Panc1 (cell line): Measurements from ENCODE around the gene FAS. TPM values are rescaled to one million over a fixed set of nuclear protein-coding genes. Genes with fewer than 3 reads are reported as not detected.

Source experiments
- ATAC-seq: fragments of 200-7000 bp; cut with Tn5 transposase; 2 replicates; pipeline ENCODE4 v1.9.1; 2020; ENCODE audit warnings: mild to moderate bottlenecking, moderate library complexity
- BruUV-seq: library from RNA; stranded (reverse); fragments of 400-500 nt; replicated peaks from 2 replicates; lab custom pipeline; 2021; lab: Mats Ljungman, UMichigan
- CTCF ChIA-PET: fragments of 300-600 bp; sonication (Branson Sonifier 250); formaldehyde crosslinking; loops from one replicate; lab custom pipeline; 2022; ENCODE audit warnings: antibody characterized with exemption; lab: Charles Lee
- POLR2A ChIA-PET: fragments of 300-600 bp; sonication (Branson Sonifier 250); formaldehyde crosslinking; loops from one replicate; lab custom pipeline; 2022; ENCODE audit warnings: antibody characterized with exemption; lab: Charles Lee
- DNase-seq: peaks from one replicate; pipeline ENCODE4 v3.0.0-alpha.2; 2010; ENCODE audit warnings: low read depth, low spot score
- H3K27ac ChIP-seq: 2 replicates; pipeline ENCODE4 v1.5.1; 2011; ENCODE audit warnings: mild to moderate bottlenecking, low read length, inconsistent platforms
- H3K27me3 ChIP-seq: fragments of 200-500 bp; sonication (Bioruptor generic); 2 replicates; pipeline ENCODE4 v1.6.0; 2014; ENCODE audit warnings: low read length, inconsistent platforms; ENCODE audit not compliant: control insufficient read depth, insufficient read depth
- H3K36me3 ChIP-seq: fragments of 200-500 bp; sonication (Bioruptor generic); 2 replicates; pipeline ENCODE4 v1.5.1; 2014; ENCODE audit warnings: inconsistent platforms, mild to moderate bottlenecking, low read length, moderate library complexity; ENCODE audit not compliant: control insufficient read depth, insufficient read depth
- H3K4me1 ChIP-seq: 2 replicates; pipeline ENCODE4 v1.5.1; 2011; ENCODE audit warnings: inconsistent platforms, mild to moderate bottlenecking, low read length, moderate library complexity; ENCODE audit not compliant: control insufficient read depth, insufficient read depth
- H3K4me3 ChIP-seq, 2 experiments: 2 replicates each; pipeline ENCODE4 v1.5.1; 2011 to 2012; ENCODE audit warnings: low read depth in 2 of 2, low read length in 2 of 2, mild to moderate bottlenecking in 2 of 2, inconsistent platforms in 1 of 2, moderate library complexity in 1 of 2
- H3K9me3 ChIP-seq: fragments of 200-500 bp; sonication (Bioruptor generic); 2 replicates; pipeline ENCODE4 v1.5.1; 2014; ENCODE audit warnings: low read depth, mild to moderate bottlenecking, inconsistent platforms, low read length, moderate library complexity; ENCODE audit not compliant: control insufficient read depth, insufficient read depth
- CTCF ChIP-seq: fragments of 450-650 bp; IDR thresholded peaks from 2 replicates; pipeline ENCODE4 v1.5.1; 2017; ENCODE audit warnings: mild to moderate bottlenecking
- POLR2AphosphoS5 ChIP-seq: IDR thresholded peaks from 2 replicates; pipeline ENCODE4 v1.6.1; 2012; ENCODE audit warnings: mild to moderate bottlenecking, low read depth, low read length, moderate library complexity
- REST ChIP-seq, 2 experiments: IDR thresholded peaks; 2 replicates each; pipeline ENCODE4 v1.6.1; 2011 to 2012; ENCODE audit warnings: low read depth in 2 of 2, control low read depth in 1 of 2, low read length in 1 of 2, mild to moderate bottlenecking in 1 of 2, moderate library complexity in 1 of 2; ENCODE audit not compliant: insufficient read depth in 1 of 2
- SIN3A ChIP-seq: IDR thresholded peaks from 2 replicates; pipeline ENCODE4 v1.6.1; 2012; ENCODE audit warnings: low read depth, mild to moderate bottlenecking, low read length, moderate library complexity, borderline replicate concordance; ENCODE audit not compliant: insufficient read depth
- TCF7L2 ChIP-seq: IDR thresholded peaks from 2 replicates; pipeline ENCODE4 v1.6.1; 2011; ENCODE audit warnings: mild to moderate bottlenecking, low read depth, low read length, inconsistent platforms
- in situ Hi-C: cut with HindIII; loops from 2 replicates; pipeline ENCODE4 v1.10.0; 2016; ENCODE audit warnings: low sequenced_read_pairs, low pct_unique_long_range_greater_than_20kb
- intact Hi-C: fragments of 100-400 bp; cut with micrococcal nuclease; formaldehyde crosslinking; loops from one replicate; pipeline ENCODE4 v1.10.0; 2022; ENCODE audit not compliant: unreplicated experiment
- total RNA-seq: library from RNA; stranded (reverse); gene quantifications from one replicate; pipeline ENCODE4 v1.2.1, GENCODE V29; 2021; ENCODE audit not compliant: unreplicated experiment

The FAS gene
- total RNA-seq, 1 experiment from 2014 or later = 8.1 TPM

- ChIA-PET CTCF (no interaction called here), POLR2A (interaction anchor here (0.7 kb wide), 2 partner anchors 51 to 151 kb away, joined by 3 to 6 read pairs; no protein-coding TSS in a partner anchor)
- intact Hi-C loops (no loop called here), in situ Hi-C loops (no loop called here)
- no peak for DNase-seq
- BruUV-seq = no TSS peak
- H3K27ac ChIP-seq = peak overlapping the region; percentile 74
- no peaks in the 10 kb centered on the region for H3K36me3 ChIP-seq
- H3K4me1 ChIP-seq = peaks cover 24% of the 10 kb centered on the region
- H3K9me3 ChIP-seq = no peaks in the 10 kb centered on the region
- no peaks in the 10 kb centered on the region for H3K27me3 ChIP-seq
- ATAC-seq = no peak; the same call in 1 of the 2 replicates
- TF ChIP-seq POLR2AphosphoS5 (no peak), SIN3A (no peak), CTCF (no peak), REST (IDR thresholded peaks at IDR 0.05; ENCODE audit: insufficient read depth in 1 of 2, low read depth in 2 of 2, low read length in 1 of 2) (no peak), TCF7L2 (no peak)
- peak overlapping the region; percentile 87 to 93 for H3K4me3 ChIP-seq
These were observed 1.3 kb downstream of the FAS start for GRCh38 chr10:88991899-88992320.

GRCh38 chr10:88992921-88993524 is 2.4 kb downstream of the FAS start:
- H3K9me3 ChIP-seq = no peaks in the 10 kb centered on the region
- no peaks in the 10 kb centered on the region for H3K27me3 ChIP-seq
- H3K36me3 ChIP-seq = no peaks in the 10 kb centered on the region
- TF ChIP-seq REST (IDR thresholded peaks at IDR 0.05; ENCODE audit: insufficient read depth in 1 of 2, low read depth in 2 of 2, low read length in 1 of 2) (no peak), TCF7L2 (no peak), SIN3A (no peak), POLR2AphosphoS5 (no peak), CTCF (no peak)
- peak overlapping the region; percentile 25; the same call in 1 of the 2 replicates for H3K27ac ChIP-seq
- BruUV-seq = TSS peak; percentile 59
- peak overlapping the region in 1 of 2 experiments; percentile 21; a peak in 2 of 4 replicates for H3K4me3 ChIP-seq
- H3K4me1 ChIP-seq = peaks cover 24% of the 10 kb centered on the region
- ATAC-seq (no peak), DNase-seq (no peak)
- ChIA-PET POLR2A (no interaction called here), CTCF (no interaction called here)
- intact Hi-C loops = no loop called here
- in situ Hi-C loops = no loop called here
